ENCODE data around the gene PHACTR2.
"Not testable (repeated sequence)": the region's sequence is repeated elsewhere in the genome, so short reads cannot be mapped to it uniquely, and the experiment has no call there.

Gene PHACTR2

DNA sequence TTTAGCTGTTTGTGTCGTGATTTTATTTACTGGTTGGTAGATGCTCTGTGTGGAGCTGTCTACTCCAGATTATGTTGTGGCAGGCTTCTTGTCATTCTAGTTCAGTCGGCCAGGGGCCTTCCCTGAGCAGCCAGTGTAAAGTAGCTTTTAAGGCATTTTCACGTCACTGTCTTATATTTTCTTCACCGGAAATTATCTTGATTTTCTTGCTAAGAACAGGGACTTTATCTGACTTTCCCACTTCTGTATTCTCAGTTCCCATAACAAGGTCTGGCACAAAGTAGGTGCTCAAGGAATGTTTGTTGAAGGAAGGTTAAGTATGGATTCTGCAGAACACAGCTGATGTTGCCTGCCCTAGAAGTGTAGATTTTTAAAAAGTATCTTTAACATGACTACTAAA lies 166.2 kb downstream of the PHACTR2 start:
- Histone ChIP-seq H3K4me1 (ENCODE audit: control insufficient read depth in 1 of 2, insufficient read depth in 2 of 2, low read length in 2 of 2) (peaks cover 0 to 7% of the 10 kb centered on the region in 2 experiments), H2AFZ (ENCODE audit: insufficient read depth, low read length, poor library complexity) (no peak overlapping the region), H3K18ac (ENCODE audit: low read length) (no peak overlapping the region), H3K4me2 (ENCODE audit: low read length) (peak overlapping the region; percentile 97), H3K14ac (ENCODE audit: low read length) (no peak overlapping the region), H3K23ac (ENCODE audit: low read length) (no peak overlapping the region), H4K12ac (ENCODE audit: low read depth, low read length) (no peak overlapping the region), H3K27me3 (ENCODE audit: insufficient read depth, low read length) (no peaks in the 10 kb centered on the region), H3K4ac (ENCODE audit: low read depth, low read length) (peak overlapping the region; percentile 97), H3K9ac (ENCODE audit: low read length) (peak overlapping the region; percentile 38), H3K79me1 (ENCODE audit: low read length) (peaks cover 8% of the 10 kb centered on the region), H3K9me3 (ENCODE audit: insufficient read depth, low read depth, low read length) (no peaks in the 10 kb centered on the region), H3K4me3 (ENCODE audit: low read depth, low read length) (no peak overlapping the region), H3K27ac (ENCODE audit: low read depth, low read length) (no peak overlapping the region), H3K36me3 (ENCODE audit: control insufficient read depth in 1 of 2, insufficient read depth in 2 of 2, low read length in 2 of 2) (peaks cover 13 to 24% of the 10 kb centered on the region in 2 experiments), H2AK5ac (ENCODE audit: low read length) (no peak overlapping the region), H4K8ac (ENCODE audit: low read depth, low read length) (no peak overlapping the region), H4K91ac (ENCODE audit: low read depth, low read length) (no peak overlapping the region), H2BK120ac (ENCODE audit: insufficient read depth, low read length, poor library complexity) (no peak overlapping the region), H2BK5ac (ENCODE audit: low read depth, low read length, poor library complexity) (no peak overlapping the region), H2BK12ac (ENCODE audit: low read length) (no peak overlapping the region), H3K79me2 (ENCODE audit: control insufficient read depth, insufficient read depth, low read length, poor library complexity) (peaks cover 5% of the 10 kb centered on the region)
- DNase-seq: no peak
- WGBS (ENCODE audit: extremely low coverage, insufficient coverage, insufficient read length): no CpG with 5 or more reads among the region's 4 CpGs

DNA sequence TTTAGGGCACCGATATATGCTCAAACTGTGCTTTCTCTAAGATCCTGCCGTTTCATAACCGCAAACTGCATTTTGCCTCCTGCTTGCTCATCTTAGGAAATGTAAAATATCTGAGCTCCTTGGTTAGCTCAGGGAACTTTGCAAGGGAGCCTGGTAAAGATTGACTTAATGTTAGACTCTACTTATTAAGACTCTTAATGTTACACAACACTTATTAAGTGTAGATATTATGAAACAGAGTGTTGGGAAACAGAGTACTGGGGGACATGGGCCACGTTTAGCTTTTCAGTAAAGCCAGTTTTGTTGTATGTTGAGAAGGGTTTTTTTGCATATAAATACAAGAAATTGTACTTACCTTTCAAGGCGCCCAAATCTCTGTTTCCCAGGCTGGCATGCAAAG lies 167.3 kb downstream of the PHACTR2 start:
- H3K27me3 ChIP-seq (ENCODE audit: insufficient read depth, low read length): no peaks in the 10 kb centered on the region
- no peak overlapping the region for H3K27ac ChIP-seq (ENCODE audit: low read depth, low read length)
- H3K4me1 ChIP-seq (ENCODE audit: control insufficient read depth in 1 of 2, insufficient read depth in 2 of 2, low read length in 2 of 2): peaks cover 0 to 7% of the 10 kb centered on the region in 2 experiments
- H3K4ac ChIP-seq (ENCODE audit: low read depth, low read length): no peak overlapping the region
- no peak overlapping the region for H2BK5ac ChIP-seq (ENCODE audit: low read depth, low read length, poor library complexity)
- no peak for DNase-seq
- no peaks in the 10 kb centered on the region for H3K9me3 ChIP-seq (ENCODE audit: insufficient read depth, low read depth, low read length)
- no peak overlapping the region for H2BK120ac ChIP-seq (ENCODE audit: insufficient read depth, low read length, poor library complexity)
- no peak overlapping the region for H3K4me2 ChIP-seq (ENCODE audit: low read length)
- H3K9ac ChIP-seq (ENCODE audit: low read length): no peak overlapping the region
- H4K91ac ChIP-seq (ENCODE audit: low read depth, low read length): no peak overlapping the region
- whole genome bisulfite sequencing (ENCODE audit: extremely low coverage, insufficient coverage, insufficient read length): no CpG with 5 or more reads among the region's 5 CpGs
- no peak overlapping the region for H4K8ac ChIP-seq (ENCODE audit: low read depth, low read length)
- H2BK12ac ChIP-seq (ENCODE audit: low read length): no peak overlapping the region
- no peak overlapping the region for H3K18ac ChIP-seq (ENCODE audit: low read length)
- no peak overlapping the region for H2AFZ ChIP-seq (ENCODE audit: insufficient read depth, low read length, poor library complexity)
- peaks cover 13 to 27% of the 10 kb centered on the region in 2 experiments for H3K36me3 ChIP-seq (ENCODE audit: control insufficient read depth in 1 of 2, insufficient read depth in 2 of 2, low read length in 2 of 2)
- H3K79me2 ChIP-seq (ENCODE audit: control insufficient read depth, insufficient read depth, low read length, poor library complexity): peaks cover 5% of the 10 kb centered on the region
- no peak overlapping the region for H4K12ac ChIP-seq (ENCODE audit: low read depth, low read length)
- H3K79me1 ChIP-seq (ENCODE audit: low read length): peaks cover 8% of the 10 kb centered on the region
- no peak overlapping the region for H2AK5ac ChIP-seq (ENCODE audit: low read length)
- H3K23ac ChIP-seq (ENCODE audit: low read length): no peak overlapping the region
- H3K14ac ChIP-seq (ENCODE audit: low read length): no peak overlapping the region
- no peak overlapping the region for H3K4me3 ChIP-seq (ENCODE audit: low read depth, low read length)

DNA sequence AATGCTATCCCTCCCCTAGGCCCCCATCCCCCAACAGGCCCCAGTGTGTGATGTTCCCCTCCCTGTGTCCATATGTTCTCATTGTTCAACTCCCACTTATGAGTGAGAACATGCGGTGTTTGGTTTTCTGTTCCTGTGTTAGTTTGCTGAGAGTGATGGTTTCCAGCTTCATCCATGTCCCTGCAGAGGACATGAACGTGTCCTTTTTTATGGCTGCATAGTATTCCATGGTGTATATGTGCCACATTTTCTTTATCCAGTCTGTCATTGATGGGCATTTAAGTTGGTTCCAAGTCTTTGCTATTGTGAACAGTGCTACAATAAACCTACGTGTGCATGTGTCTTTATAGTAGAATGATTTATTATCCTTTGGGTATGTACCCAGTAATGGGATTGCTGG lies 173.9 kb downstream of the PHACTR2 start:
- not testable (repeated sequence) for H3K79me2 ChIP-seq (ENCODE audit: control insufficient read depth, insufficient read depth, low read length, poor library complexity); H3K27ac ChIP-seq (ENCODE audit: low read depth, low read length); H3K9me3 ChIP-seq (ENCODE audit: insufficient read depth, low read depth, low read length); H3K23ac ChIP-seq (ENCODE audit: low read length); DNase-seq; H4K8ac ChIP-seq (ENCODE audit: low read depth, low read length); H3K4me2 ChIP-seq (ENCODE audit: low read length); H3K9ac ChIP-seq (ENCODE audit: low read length); H3K4me3 ChIP-seq (ENCODE audit: low read depth, low read length); H3K4ac ChIP-seq (ENCODE audit: low read depth, low read length); H4K12ac ChIP-seq (ENCODE audit: low read depth, low read length); H3K4me1 ChIP-seq (ENCODE audit: control insufficient read depth in 1 of 2, insufficient read depth in 2 of 2, low read length in 2 of 2); H2AFZ ChIP-seq (ENCODE audit: insufficient read depth, low read length, poor library complexity); H2BK12ac ChIP-seq (ENCODE audit: low read length); H4K91ac ChIP-seq (ENCODE audit: low read depth, low read length); H2BK5ac ChIP-seq (ENCODE audit: low read depth, low read length, poor library complexity); H3K18ac ChIP-seq (ENCODE audit: low read length); H3K14ac ChIP-seq (ENCODE audit: low read length); H2AK5ac ChIP-seq (ENCODE audit: low read length); H3K27me3 ChIP-seq (ENCODE audit: insufficient read depth, low read length); H3K79me1 ChIP-seq (ENCODE audit: low read length); H2BK120ac ChIP-seq (ENCODE audit: insufficient read depth, low read length, poor library complexity)
- WGBS (ENCODE audit: extremely low coverage, insufficient coverage, insufficient read length): no CpG with 5 or more reads among the region's 3 CpGs
- H3K36me3 ChIP-seq (ENCODE audit: control insufficient read depth in 1 of 2, insufficient read depth in 2 of 2, low read length in 2 of 2): peaks cover 13 to 22% of the 10 kb centered on the region in 2 experiments

DNA sequence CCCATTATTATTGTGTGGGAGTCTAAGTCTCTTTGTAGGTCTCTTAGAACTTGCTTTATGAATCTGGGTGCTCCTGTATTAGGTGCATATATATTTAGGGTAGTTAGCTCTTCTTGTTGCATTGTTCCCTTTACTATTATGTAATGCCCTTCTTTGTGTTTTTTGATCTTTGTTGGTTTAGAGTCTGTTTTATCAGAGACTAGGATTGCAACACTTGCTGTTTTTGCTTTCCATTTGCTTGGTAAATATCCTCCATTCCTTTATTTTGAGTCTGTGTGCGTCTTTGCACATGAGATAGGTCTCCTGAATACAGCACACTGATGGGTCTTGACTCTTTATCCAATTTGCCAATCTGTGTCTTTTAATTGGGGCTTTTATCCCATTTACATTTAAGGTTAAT lies 177.3 kb downstream of the PHACTR2 start:
- not testable (repeated sequence) for H3K18ac ChIP-seq (ENCODE audit: low read length); H3K9ac ChIP-seq (ENCODE audit: low read length); H3K14ac ChIP-seq (ENCODE audit: low read length); H3K79me2 ChIP-seq (ENCODE audit: control insufficient read depth, insufficient read depth, low read length, poor library complexity); H3K4me2 ChIP-seq (ENCODE audit: low read length); H3K4ac ChIP-seq (ENCODE audit: low read depth, low read length); H4K8ac ChIP-seq (ENCODE audit: low read depth, low read length); H3K4me3 ChIP-seq (ENCODE audit: low read depth, low read length); DNase-seq; H2AFZ ChIP-seq (ENCODE audit: insufficient read depth, low read length, poor library complexity); H3K23ac ChIP-seq (ENCODE audit: low read length); H2BK120ac ChIP-seq (ENCODE audit: insufficient read depth, low read length, poor library complexity); H3K79me1 ChIP-seq (ENCODE audit: low read length); H3K27me3 ChIP-seq (ENCODE audit: insufficient read depth, low read length); H2BK12ac ChIP-seq (ENCODE audit: low read length); H4K91ac ChIP-seq (ENCODE audit: low read depth, low read length); H2AK5ac ChIP-seq (ENCODE audit: low read length); H4K12ac ChIP-seq (ENCODE audit: low read depth, low read length); H3K9me3 ChIP-seq (ENCODE audit: insufficient read depth, low read depth, low read length); H2BK5ac ChIP-seq (ENCODE audit: low read depth, low read length, poor library complexity); H3K27ac ChIP-seq (ENCODE audit: low read depth, low read length); H3K4me1 ChIP-seq (ENCODE audit: control insufficient read depth in 1 of 2, insufficient read depth in 2 of 2, low read length in 2 of 2)
- WGBS (ENCODE audit: extremely low coverage, insufficient coverage, insufficient read length): no CpG with 5 or more reads among the region's 1 CpG
- H3K36me3 ChIP-seq (ENCODE audit: control insufficient read depth in 1 of 2, insufficient read depth in 2 of 2, low read length in 2 of 2): peaks cover 7 to 18% of the 10 kb centered on the region in 2 experiments

Data from trophoblast cell (in vitro differentiated cells and primary cell).